LHCN-M2 (cell line): Measurements from ENCODE around the gene BMI1. TPM values are rescaled to one million over a fixed set of nuclear protein-coding genes. Genes with fewer than 3 reads are reported as not detected.
A peak's percentile ranks its signal among the peaks of the same experiment; 100 is the strongest.

Source experiments
- DNase-seq: peaks from one replicate; pipeline ENCODE4 v3.0.0-alpha.2; 2012; ENCODE audit warnings: low read depth
- total RNA-seq: library from RNA; depleted of rRNA; stranded (reverse); fragments of >200 nt; gene quantifications from 2 replicates; pipeline ENCODE4 v1.2.3, GENCODE V29; 2014

Gene BMI1
- total RNA-seq, 1 experiment from 2014 or later = 53.9 TPM

- DNase-seq = no peak
Observed at GRCh38 chr10:22319547-22319979, 1.3 kb upstream of the BMI1 start.

GRCh38 chr10:22319980-22320558 lies 830 bp upstream of the BMI1 start:
- DNase-seq = no peak

GRCh38 chr10:22321156-22321923 lies 441 bp downstream of the BMI1 start:
- peak; percentile 65 for DNase-seq

- DNase-seq = peak; percentile 21
Observed at GRCh38 chr10:22321924-22322640, 1.2 kb downstream of the BMI1 start.

GRCh38 chr10:22322641-22323160 lies 1.8 kb downstream of the BMI1 start:
- no peak for DNase-seq

- DNase-seq = no peak
Observed at GRCh38 chr10:22323538-22324305, 2.8 kb downstream of the BMI1 start.

- DNase-seq = no peak
Observed at GRCh38 chr10:22324413-22324812, 3.5 kb downstream of the BMI1 start.

GRCh38 chr10:22324893-22325271 lies 4.0 kb downstream of the BMI1 start:
- no peak for DNase-seq

GRCh38 chr10:22325272-22326144 lies 4.6 kb downstream of the BMI1 start:
- peak; percentile 52 for DNase-seq

GRCh38 chr10:22326145-22326702 lies 5.3 kb downstream of the BMI1 start:
- no peak for DNase-seq

- no peak for DNase-seq
Observed at GRCh38 chr10:22329150-22329549, 8.3 kb downstream of the BMI1 start.

- no peak for DNase-seq
Observed at GRCh38 chr10:22332116-22332692, 11.3 kb downstream of the BMI1 start.

GRCh38 chr10:22333167-22333974 lies 12.5 kb downstream of the BMI1 start:
- no peak for DNase-seq

GRCh38 chr10:22333975-22334282 lies 13.0 kb downstream of the BMI1 start:
- no peak for DNase-seq

GRCh38 chr10:22334414-22335172 lies 13.7 kb downstream of the BMI1 start:
- DNase-seq = no peak

GRCh38 chr10:22335173-22335933 lies 14.5 kb downstream of the BMI1 start:
- peak; percentile 27 for DNase-seq

GRCh38 chr10:22338185-22338900 lies 17.4 kb downstream of the BMI1 start:
- DNase-seq = no peak
